Measurements from ENCODE around the gene RHBDD3. TPM values are rescaled to one million over a fixed set of nuclear protein-coding genes. Genes with fewer than 3 reads are reported as not detected.

Gene RHBDD3
- total RNA-seq, 1 donor from 2014 or later, result 19.0 TPM

DNA sequence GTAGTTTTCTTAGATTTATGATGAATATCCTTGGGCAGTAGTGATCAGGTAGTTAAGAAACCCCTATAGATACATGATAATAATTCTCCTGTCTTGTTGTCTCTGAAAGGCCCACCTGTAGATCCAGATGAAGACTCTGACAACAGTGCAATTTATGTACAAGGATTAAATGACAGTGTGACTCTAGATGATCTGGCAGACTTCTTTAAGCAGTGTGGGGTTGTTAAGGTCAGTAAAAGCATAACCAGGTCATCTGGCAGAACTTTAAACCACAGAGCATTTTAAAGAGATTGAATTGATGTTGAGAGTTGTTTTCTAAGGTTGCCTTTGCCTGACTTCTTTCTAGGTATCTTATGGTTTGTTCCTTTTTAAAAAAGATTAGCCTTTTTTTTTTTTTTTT lies 24.6 kb upstream of the RHBDD3 start:
- DNase-seq, result no peak
- Histone ChIP-seq H3K36me3 (peaks cover 100% of the 10 kb centered on the region), H3K4me1 (no peaks in the 10 kb centered on the region), H3K4me3 (no peak overlapping the region), H3K9me3 (no peaks in the 10 kb centered on the region), H3K27me3 (no peaks in the 10 kb centered on the region), H3K27ac (no peak overlapping the region)
- no peak for ATAC-seq
- TF ChIP-seq, protein P1, sequence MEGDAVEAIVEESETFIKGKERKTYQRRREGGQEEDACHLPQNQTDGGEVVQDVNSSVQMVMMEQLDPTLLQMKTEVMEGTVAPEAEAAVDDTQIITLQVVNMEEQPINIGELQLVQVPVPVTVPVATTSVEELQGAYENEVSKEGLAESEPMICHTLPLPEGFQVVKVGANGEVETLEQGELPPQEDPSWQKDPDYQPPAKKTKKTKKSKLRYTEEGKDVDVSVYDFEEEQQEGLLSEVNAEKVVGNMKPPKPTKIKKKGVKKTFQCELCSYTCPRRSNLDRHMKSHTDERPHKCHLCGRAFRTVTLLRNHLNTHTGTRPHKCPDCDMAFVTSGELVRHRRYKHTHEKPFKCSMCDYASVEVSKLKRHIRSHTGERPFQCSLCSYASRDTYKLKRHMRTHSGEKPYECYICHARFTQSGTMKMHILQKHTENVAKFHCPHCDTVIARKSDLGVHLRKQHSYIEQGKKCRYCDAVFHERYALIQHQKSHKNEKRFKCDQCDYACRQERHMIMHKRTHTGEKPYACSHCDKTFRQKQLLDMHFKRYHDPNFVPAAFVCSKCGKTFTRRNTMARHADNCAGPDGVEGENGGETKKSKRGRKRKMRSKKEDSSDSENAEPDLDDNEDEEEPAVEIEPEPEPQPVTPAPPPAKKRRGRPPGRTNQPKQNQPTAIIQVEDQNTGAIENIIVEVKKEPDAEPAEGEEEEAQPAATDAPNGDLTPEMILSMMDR (IDR thresholded peaks at IDR 0.05), result no peak
- intact Hi-C loops (cut with DNase I), result no loop called here

DNA sequence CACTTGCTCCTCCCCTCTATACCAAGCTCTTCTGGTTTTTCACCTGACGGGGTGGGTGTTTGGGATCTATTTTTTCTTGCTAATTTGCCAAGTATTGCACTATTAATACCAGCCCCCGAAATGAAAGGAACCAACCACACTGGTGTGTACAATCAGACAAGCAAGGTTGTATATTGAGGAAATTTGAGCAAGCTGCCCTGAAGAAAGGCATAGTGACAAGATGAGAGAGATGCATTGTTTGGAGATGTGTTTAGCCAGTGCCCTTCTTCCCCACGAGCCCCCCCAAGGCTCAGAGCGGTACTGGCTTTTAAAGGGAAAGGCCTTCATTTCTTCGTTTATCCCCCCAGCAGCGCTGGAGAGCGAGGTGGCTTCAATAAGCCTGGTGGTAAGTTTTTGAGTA lies 23.4 kb upstream of the RHBDD3 start:
- Histone ChIP-seq H3K4me3 (no peak overlapping the region), H3K4me1 (no peaks in the 10 kb centered on the region), H3K27ac (no peak overlapping the region), H3K9me3 (no peaks in the 10 kb centered on the region), H3K27me3 (no peaks in the 10 kb centered on the region), H3K36me3 (peaks cover 100% of the 10 kb centered on the region)
- ATAC-seq, result no peak
- TF ChIP-seq, protein P1 (IDR thresholded peaks at IDR 0.05), result no peak
- no peak for DNase-seq
- intact Hi-C loops (cut with DNase I), result no loop called here

DNA sequence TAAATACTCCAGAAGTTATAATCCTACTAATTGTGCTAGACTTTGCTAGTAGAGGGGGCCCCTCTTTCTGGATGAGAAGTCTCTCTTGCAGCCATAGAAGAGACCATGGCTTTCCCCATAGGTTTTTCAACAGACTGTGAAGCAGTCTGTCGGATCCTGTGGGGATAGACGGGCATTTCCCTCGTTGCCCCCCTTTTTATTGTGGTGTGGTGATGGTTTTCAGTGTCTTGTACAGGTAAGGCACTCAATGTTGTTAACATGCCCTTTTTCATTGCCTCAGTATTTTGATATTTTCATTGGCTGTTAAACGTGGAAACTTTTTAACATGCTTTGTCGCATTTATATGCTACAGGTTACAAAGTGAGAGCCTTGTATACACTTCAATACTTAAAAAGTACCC lies 22.3 kb upstream of the RHBDD3 start:
- H3K9me3 ChIP-seq, result no peaks in the 10 kb centered on the region
- H3K4me3 ChIP-seq, result no peak overlapping the region
- no peak overlapping the region for H3K27ac ChIP-seq
- ATAC-seq (no peak), DNase-seq (no peak)
- no peaks in the 10 kb centered on the region for H3K27me3 ChIP-seq
- peaks cover 100% of the 10 kb centered on the region for H3K36me3 ChIP-seq
- H3K4me1 ChIP-seq, result no peaks in the 10 kb centered on the region
- TF ChIP-seq, protein P1 (IDR thresholded peaks at IDR 0.05), result no peak
- intact Hi-C loops (cut with DNase I), result no loop called here

DNA sequence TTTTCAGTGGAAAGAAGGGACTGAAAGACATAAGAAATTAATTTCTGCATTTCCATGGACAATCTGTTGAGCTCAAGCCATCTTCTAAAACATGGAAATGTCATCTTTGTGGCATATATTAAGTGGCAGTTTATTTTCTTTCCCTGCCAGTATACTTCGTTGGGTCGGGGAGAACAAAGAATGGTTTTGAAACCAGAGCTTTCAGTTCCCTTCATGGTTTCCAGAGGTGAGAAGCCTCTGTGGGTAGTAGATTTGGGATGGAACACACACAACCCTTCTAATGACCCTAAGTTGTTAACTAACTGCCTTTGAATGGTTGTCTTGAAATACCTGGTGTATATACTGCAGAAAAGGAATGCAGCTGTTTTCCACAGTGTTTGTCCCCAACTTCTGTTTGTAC lies 21.1 kb upstream of the RHBDD3 start:
- Histone ChIP-seq H3K9me3 (no peaks in the 10 kb centered on the region), H3K4me3 (no peak overlapping the region), H3K27ac (no peak overlapping the region), H3K36me3 (peaks cover 100% of the 10 kb centered on the region), H3K4me1 (no peaks in the 10 kb centered on the region), H3K27me3 (no peaks in the 10 kb centered on the region)
- no peak for ATAC-seq
- intact Hi-C loops (cut with DNase I), result no loop called here
- TF ChIP-seq, protein P1 (IDR thresholded peaks at IDR 0.05), result no peak
- no peak for DNase-seq

DNA sequence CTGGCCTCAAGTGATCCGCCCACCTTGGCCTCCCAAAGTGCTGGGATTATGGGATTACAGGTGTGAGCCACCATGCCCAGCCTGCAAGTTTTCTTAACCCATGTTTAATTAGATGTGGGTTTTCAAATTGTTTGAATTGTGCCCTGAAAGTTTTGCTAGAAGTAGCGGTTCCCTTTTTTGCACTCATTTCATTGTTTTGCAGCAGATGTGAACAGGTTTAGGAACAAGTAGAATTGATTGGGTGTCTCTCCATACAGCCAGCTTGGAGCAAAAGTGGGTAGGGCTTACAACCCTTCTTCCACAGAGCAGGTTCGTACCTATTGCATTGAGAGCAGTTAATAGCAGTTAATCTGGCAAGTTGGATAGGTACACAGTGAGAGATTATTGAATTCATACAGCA lies 16.4 kb upstream of the RHBDD3 start:
- Histone ChIP-seq H3K9me3 (no peaks in the 10 kb centered on the region), H3K4me3 (no peak overlapping the region), H3K4me1 (no peaks in the 10 kb centered on the region), H3K27ac (no peak overlapping the region), H3K27me3 (no peaks in the 10 kb centered on the region), H3K36me3 (peaks cover 100% of the 10 kb centered on the region)
- TF ChIP-seq, protein P1 (IDR thresholded peaks at IDR 0.05), result no peak
- intact Hi-C loops (cut with DNase I), result no loop called here
- no peak for ATAC-seq
- DNase-seq, result no peak

DNA sequence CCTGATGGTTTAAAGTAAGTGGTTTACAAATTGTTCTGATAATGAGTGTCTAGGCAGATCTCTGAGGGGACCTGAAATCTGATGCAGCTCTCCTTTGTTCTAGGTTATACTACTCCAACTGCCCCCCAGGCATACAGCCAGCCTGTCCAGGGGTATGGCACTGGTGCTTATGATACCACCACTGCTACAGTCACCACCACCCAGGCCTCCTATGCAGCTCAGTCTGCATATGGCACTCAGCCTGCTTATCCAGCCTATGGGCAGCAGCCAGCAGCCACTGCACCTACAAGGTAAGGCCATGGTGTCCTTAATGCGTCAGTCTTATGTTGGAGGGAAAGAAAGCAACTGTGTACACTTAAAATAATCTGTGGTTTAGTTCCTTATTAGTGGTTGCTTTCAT lies 10.1 kb upstream of the RHBDD3 start:
- Histone ChIP-seq H3K27me3 (no peaks in the 10 kb centered on the region), H3K4me3 (no peak overlapping the region), H3K36me3 (peaks cover 100% of the 10 kb centered on the region), H3K27ac (no peak overlapping the region), H3K4me1 (peaks cover 25% of the 10 kb centered on the region), H3K9me3 (no peaks in the 10 kb centered on the region)
- no peak for DNase-seq
- intact Hi-C loops (cut with DNase I), result no loop called here
- TF ChIP-seq, protein P1 (IDR thresholded peaks at IDR 0.05), result no peak
- ATAC-seq, result no peak

Measured in upper lobe of right lung (tissue), 1 donor.